Peyer's patch (tissue), 4 donors: ENCODE measurements around the gene ADAMTS18.

Source experiments
- CTCF ChIP-seq, 6 experiments: fragments of 450-650 bp in 4 of 6; fragments of 200-600 bp in 2 of 6; sonication (generic) in 1 of 6; IDR thresholded peaks; one replicate each; pipeline ENCODE4 v1.5.1; 2017 to 2019; ENCODE audit warnings: antibody characterized with exemption in 6 of 6, mild to moderate bottlenecking in 3 of 6, moderate library complexity in 1 of 6
- POLR2A ChIP-seq, 2 donors: fragments of 450-650 bp; IDR thresholded peaks; one replicate each; pipeline ENCODE4 v1.5.1; 2017; ENCODE audit warnings: antibody characterized with exemption in 2 of 2, mild to moderate bottlenecking in 2 of 2, moderate library complexity in 2 of 2

DNA sequence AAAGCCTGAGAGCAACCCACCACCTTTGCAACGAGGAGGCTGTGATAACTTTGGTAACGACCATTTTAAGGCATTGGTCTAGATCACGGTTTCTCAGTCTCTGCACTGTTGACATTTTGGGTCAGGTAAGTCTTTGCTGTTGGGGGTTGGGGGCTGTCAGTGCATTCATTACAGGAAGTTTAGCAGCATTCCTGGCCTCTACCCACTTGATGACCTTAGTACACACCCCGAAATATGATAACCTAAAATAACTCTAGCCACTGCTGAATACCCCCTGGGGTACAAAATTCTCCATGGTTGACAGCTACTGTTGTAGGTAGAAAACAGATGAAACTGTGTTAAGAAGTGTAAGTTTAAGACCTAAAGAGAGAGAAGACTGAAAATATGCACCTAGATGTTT lies 36.3 kb downstream of the ADAMTS18 start:
- TF ChIP-seq CTCF (IDR thresholded peaks at IDR 0.05) (no peak), POLR2A (IDR thresholded peaks at IDR 0.05) (no peak)
